GM10266 (cell line): Measurements from ENCODE around the gene C1QTNF9.

Source experiments
- DNase-seq: peaks from one replicate; pipeline ENCODE4 v3.0.0; 2012; ENCODE audit errors: extremely low spot score
- TF ChIP-seq, protein P1 (sequence below): IDR thresholded peaks from 2 replicates; pipeline ENCODE4 v1.5.1; 2012; ENCODE audit warnings: mild to moderate bottlenecking, low read depth; ENCODE audit not compliant: control insufficient read depth, insufficient read depth; ENCODE audit errors: missing control alignments

Gene C1QTNF9

DNA sequence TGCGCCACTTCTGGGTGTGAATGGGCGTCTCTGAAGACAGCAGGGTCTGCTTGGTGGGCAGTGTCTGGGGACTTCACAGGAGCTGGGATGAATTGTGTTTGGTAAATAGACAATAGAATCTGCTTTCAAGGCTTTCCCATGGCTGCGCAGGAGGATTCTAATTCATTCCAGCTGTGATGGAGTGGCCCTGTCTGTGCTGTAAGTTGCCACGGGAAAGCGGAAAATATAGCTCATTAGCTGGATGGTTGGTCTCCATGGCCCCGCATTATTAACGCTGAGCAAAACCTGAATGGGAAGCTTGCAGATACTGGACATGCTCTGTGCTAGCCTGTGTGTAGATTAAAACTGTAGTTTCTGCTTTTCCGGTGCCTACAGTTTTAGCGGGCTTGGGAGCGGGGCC, 15.6 kb upstream of the C1QTNF9 start:
- DNase-seq, result no peak
- TF ChIP-seq, protein P1, sequence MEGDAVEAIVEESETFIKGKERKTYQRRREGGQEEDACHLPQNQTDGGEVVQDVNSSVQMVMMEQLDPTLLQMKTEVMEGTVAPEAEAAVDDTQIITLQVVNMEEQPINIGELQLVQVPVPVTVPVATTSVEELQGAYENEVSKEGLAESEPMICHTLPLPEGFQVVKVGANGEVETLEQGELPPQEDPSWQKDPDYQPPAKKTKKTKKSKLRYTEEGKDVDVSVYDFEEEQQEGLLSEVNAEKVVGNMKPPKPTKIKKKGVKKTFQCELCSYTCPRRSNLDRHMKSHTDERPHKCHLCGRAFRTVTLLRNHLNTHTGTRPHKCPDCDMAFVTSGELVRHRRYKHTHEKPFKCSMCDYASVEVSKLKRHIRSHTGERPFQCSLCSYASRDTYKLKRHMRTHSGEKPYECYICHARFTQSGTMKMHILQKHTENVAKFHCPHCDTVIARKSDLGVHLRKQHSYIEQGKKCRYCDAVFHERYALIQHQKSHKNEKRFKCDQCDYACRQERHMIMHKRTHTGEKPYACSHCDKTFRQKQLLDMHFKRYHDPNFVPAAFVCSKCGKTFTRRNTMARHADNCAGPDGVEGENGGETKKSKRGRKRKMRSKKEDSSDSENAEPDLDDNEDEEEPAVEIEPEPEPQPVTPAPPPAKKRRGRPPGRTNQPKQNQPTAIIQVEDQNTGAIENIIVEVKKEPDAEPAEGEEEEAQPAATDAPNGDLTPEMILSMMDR, result no peak

DNA sequence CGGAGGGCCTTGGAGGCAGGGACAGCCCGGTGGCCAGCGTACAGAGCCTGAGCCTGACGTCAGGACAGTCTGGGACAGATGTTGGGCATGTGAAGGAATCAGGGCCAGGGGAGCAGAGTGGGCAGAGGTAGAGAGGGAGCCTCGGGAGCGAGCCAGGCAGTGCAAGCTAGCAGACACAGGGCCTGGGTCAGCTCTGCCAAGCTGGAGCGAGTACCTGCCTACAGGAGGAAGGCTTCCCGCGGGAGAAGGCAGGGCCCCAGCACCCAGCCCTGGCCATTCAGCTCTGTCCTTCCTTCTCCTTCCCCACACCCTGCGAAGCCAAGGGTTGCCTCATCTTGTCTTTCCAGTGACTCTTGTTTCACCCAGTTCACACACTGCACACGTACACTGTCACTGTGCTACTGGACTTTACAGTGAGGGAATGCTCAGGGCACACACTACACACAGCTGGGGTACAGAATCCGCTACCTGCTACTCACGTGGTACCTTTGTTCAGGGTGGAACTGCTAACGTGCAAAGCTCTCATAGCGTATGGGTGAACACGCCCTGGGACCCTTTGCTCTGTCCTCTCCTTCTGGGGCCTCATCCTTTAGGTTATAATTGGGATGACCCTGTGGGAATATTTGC, 9.8 kb upstream of the C1QTNF9 start:
- TF ChIP-seq, protein P1, result no peak
- DNase-seq, result no peak

DNA sequence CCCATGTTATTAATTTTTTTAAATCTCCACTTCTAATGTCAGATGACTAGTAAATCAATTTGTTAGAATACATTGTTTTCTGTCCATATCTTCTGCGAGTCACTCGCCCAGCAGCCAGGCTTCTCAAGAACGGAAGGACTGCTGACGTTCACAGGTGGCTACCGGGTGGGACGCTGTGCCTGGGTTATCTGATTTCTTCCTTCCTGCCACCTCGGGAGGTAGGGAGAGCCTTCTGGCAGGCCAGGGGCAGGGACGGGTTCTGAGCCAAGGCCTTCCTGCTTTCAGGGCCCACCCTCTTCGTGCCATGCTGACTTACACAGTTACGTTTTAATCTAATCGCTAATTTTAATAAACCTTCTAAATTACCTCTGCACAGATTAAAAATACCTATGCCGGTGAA, 7.9 kb upstream of the C1QTNF9 start:
- no peak for DNase-seq
- TF ChIP-seq, protein P1, result no peak

DNA sequence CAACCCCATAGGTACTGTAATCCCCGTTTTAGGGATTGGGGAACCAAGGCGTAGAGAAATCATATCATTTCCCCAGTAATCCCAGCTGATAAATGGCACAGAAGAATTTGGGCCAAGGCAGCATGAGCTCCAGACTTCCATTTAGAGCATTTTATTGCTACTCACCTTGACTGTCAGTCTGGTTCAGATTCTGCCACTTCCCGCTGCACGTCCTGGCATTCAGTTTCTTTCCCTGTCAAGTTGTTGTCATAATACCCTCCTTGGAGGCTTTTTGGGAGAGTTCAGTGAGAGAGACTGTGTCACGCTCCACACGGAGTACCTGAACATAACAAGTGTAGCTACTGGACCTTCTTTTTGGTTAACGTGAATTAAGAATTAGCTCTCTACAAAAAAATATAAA, 7.5 kb upstream of the C1QTNF9 start:
- no peak for DNase-seq
- TF ChIP-seq, protein P1, result no peak

DNA sequence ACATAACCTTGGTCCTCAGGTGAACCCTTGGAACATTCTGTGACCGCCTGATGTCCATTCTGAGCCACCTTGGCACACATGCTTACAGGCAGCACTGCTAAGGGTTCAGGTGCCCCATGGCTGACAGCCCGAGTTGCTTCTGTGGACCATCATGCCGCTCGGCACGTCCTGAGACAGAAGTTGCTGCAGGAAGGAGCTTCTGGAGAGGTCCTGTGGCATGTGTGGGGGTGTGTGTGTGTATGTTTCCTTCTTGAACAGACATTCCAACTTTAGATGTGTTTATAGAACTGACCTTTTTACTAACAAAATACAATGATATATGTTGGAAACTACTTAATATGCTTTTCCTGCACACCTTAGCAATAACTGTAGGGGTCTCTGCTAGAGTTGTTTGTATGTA, 4.8 kb upstream of the C1QTNF9 start:
- TF ChIP-seq, protein P1, result no peak
- no peak for DNase-seq

DNA sequence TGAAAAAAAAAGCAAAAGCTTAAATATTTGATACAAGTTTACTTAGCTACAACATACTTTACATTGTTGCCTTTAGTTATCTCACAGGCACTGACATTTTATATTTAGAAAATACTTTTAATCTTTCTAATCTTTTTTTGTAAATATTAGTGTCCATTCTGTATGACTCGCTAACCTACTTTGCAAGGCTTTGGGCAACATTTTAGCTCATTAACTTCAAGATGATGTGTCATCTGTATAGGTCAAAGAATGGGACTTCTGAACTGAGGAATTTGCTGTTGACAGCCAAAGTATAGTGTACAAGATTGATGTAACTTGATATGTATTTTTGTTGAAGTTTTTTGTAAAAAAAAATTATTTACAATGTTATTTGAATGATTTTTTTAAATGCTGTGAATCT, 2.7 kb upstream of the C1QTNF9 start:
- DNase-seq, result no peak
- TF ChIP-seq, protein P1, result no peak

DNA sequence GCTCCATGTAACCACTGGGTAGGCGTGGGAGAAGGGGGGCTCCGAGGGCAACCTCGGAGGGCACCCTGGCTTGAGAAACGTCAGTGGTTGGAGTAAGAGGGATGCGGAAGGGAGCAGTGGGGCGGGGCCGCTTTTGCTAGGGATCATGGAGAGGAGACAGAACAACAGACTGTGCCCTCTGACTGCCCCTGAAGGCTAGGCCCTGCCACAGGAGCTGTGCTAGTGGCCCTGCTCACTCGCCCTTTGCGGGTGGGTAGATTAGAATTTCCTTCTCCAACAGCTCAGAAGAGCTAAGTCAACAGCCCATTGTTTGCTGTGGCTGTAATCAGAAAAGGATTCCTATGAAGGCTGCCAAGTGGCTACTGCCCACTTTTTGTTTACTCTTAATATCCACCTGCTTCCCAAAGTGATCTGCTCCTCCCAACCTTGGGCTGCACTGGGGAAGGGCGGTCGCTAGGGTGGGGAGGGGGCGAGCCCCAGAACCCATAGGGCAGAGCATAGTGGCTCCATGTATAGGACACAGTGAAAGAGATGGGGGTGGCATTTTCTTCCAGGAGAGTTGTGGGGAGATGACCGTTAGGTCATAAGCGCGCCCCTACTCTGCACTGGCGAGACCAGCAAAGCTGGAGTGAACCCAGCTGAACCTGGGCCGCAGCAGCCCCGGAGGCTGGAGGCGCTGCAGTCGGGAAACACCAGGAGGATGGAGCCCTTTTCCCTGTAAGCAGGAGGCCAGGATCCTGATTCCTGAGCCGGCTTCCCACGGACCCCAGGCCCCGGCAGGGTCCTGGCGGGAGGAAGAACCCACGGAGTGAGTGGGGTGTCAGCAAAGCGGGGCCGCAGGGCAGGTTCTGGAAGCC, 1.9 kb upstream of the C1QTNF9 start:
- DNase-seq, result no peak
- TF ChIP-seq, protein P1, result no peak
